Measurements from ENCODE around the gene RNU6-1.

GRCh38 chr15:67834581-67835296 lies 5.1 kb downstream of the RNU6-1 start:
- TF ChIP-seq CTCF (IDR thresholded peaks at IDR 0.05) (no peak), EP300 (IDR thresholded peaks at IDR 0.05) (no peak)

Data from ovary (tissue), 3 donors.